MM.1S (cell line): Measurements from ENCODE around the gene OPRL1.
A peak's percentile ranks its signal among the peaks of the same experiment; 100 is the strongest.

Source experiments
- DNase-seq: peaks from one replicate; pipeline ENCODE4 v3.0.0-alpha.2; 2015
- H2AFZ ChIP-seq: fragments of 300-600 bp; sonication (generic); 2 replicates; pipeline ENCODE4 v1.6.0; 2016; ENCODE audit warnings: antibody characterized with exemption, low read length
- H3F3A ChIP-seq: fragments of 300-600 bp; sonication (generic); 2 replicates; pipeline ENCODE4 v1.6.1; 2016; ENCODE audit warnings: mild to moderate bottlenecking, antibody characterized with exemption, low read length, moderate library complexity, mixed read lengths; ENCODE audit not compliant: insufficient read depth
- H3K27ac ChIP-seq: fragments of 300-600 bp; sonication (generic); 2 replicates; pipeline ENCODE4 v1.5.1; 2016; ENCODE audit warnings: mild to moderate bottlenecking, low read length
- H3K27me3 ChIP-seq: fragments of 300-600 bp; sonication (generic); replicated peaks from 2 replicates; pipeline ENCODE4 v1.6.0; 2016; ENCODE audit warnings: low read length; ENCODE audit not compliant: insufficient read depth
- H3K36me3 ChIP-seq: fragments of 300-600 bp; sonication (generic); replicated peaks from 2 replicates; pipeline ENCODE4 v1.6.1; 2016; ENCODE audit warnings: mild to moderate bottlenecking, low read length, mixed read lengths; ENCODE audit not compliant: insufficient read depth
- H3K4me1 ChIP-seq: fragments of 300-600 bp; sonication (generic); 2 replicates; pipeline ENCODE4 v1.6.1; 2016; ENCODE audit warnings: low read length, mixed read lengths
- H3K4me2 ChIP-seq: fragments of 300-600 bp; sonication (generic); 2 replicates; pipeline ENCODE4 v1.6.0; 2016; ENCODE audit warnings: low read depth, low read length
- H3K4me3 ChIP-seq: fragments of 300-600 bp; sonication (generic); 2 replicates; pipeline ENCODE4 v1.5.1; 2016; ENCODE audit warnings: low read length, mixed read lengths
- H3K79me2 ChIP-seq: fragments of 300-600 bp; sonication (generic); 2 replicates; pipeline ENCODE4 v1.6.1; 2016; ENCODE audit warnings: mixed run types, low read length, mixed read lengths
- H3K9ac ChIP-seq: fragments of 300-600 bp; sonication (generic); 2 replicates; pipeline ENCODE4 v1.6.1; 2016; ENCODE audit warnings: low read length, mixed read lengths
- H3K9me2 ChIP-seq: fragments of 300-600 bp; sonication (generic); replicated peaks from 2 replicates; pipeline ENCODE4 v1.6.1; 2016; ENCODE audit warnings: mild to moderate bottlenecking, low read length, mixed read lengths; ENCODE audit not compliant: insufficient read depth
- H3K9me3 ChIP-seq: fragments of 300-600 bp; sonication (generic); replicated peaks from 2 replicates; pipeline ENCODE4 v1.6.1; 2016; ENCODE audit warnings: mild to moderate bottlenecking, low read length, mixed read lengths; ENCODE audit not compliant: insufficient read depth
- H4K20me1 ChIP-seq: fragments of 300-600 bp; sonication (generic); 2 replicates; pipeline ENCODE4 v1.6.1; 2016; ENCODE audit warnings: mild to moderate bottlenecking, low read length, moderate library complexity, mixed read lengths; ENCODE audit not compliant: insufficient read depth
- EZH2 ChIP-seq: fragments of 300-600 bp; sonication (generic); optimal IDR thresholded peaks from 2 replicates; pipeline ENCODE3; 2017; ENCODE audit warnings: low read depth, mild to moderate bottlenecking, antibody characterized with exemption, low read length, mixed read lengths
- EZH2phosphoT487 ChIP-seq: fragments of 300-600 bp; sonication (generic); IDR thresholded peaks from 2 replicates; pipeline ENCODE4 v1.6.1; 2018; ENCODE audit warnings: antibody characterized with exemption, low read length
- TF ChIP-seq, protein P1 (sequence below): fragments of 300-600 bp; sonication (generic); IDR thresholded peaks from 2 replicates; pipeline ENCODE4 v1.5.1; 2016; ENCODE audit warnings: antibody characterized with exemption, low read length, mixed read lengths

The OPRL1 gene

DNA sequence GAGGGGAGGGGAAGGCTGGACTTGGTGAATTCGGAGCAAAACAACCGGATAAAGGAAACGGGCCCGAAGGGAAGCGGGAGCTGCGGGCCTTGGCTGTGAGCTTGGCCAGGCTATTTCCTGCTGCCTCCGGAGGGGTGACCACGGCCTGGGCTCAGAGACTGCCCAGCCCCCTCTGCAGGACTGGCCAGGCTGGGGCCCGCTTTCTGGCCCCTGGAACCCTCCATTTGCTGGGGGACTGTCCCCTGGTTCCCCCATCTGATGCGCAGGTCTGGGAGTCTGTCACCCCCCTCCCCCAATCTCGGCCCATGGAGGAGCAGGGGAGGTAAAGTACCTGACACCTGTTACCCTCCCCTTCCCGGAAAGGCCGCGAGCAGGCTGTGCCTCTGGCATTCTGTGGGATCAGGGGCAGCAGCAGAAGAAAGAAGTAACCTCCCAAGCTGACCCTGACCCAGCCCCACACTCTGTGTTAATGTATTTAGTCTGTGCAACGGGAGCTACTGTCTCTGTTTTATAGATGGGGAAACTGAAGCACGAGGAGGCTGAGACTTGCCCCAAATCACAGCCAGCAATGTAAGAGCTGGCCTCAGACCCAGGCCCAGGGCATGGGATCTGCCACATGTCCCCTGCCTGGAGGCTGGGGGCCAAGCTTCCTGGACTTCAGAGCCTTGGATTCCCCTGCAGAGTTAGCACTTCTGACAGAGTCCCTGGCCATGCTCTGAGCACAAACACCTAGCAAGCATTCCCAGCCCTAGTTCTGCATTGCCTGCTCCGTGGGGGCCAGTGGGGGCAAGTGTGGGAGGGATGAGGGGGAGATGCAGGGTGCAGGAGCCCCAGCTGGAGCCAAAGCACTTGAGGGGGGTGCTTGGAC lies 40.4 kb upstream of the OPRL1 start:
- no peak overlapping the region for H3K9ac ChIP-seq

DNA sequence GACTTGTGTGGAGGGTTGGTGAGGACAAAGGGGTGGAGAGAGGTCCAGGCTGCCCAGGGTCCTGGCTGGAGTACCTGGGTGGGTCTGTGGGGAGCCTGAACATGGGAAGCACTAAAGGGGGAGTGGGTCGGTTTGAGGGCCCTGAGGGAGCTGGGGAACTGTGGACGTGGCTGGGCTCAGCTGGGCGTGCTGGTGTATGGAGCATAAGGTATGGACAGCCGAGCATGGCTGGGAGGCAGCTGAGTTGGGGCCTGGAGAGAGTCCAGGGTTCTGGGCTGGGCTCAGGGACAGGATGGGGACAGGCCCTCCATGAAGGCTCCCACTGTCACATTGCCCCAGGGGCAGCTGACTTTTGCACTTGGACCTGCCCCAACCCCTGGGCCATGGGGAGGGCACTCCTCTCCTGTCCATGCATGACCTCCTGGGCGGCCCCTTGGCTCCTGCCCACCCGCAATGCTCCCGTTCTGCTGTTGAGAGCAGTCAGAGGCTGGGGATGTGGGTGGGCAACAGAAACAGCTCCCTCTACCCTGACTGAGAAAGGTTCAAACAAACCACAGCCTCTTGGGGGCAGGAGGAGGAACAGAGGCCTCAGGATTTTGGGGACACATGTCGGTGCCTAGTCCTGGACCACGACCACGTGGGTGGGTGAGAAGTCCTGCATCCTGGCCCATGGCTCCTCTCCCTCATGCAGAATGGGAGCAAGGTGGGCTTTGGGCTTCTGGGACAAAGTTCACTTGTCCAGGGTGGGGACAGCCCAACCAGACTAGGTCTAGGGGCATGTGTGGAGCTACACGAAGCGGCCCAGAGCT lies 39.4 kb upstream of the OPRL1 start:
- H2AFZ ChIP-seq: no peak overlapping the region
- no peaks in the 10 kb centered on the region for H3K9me2 ChIP-seq
- no peaks in the 10 kb centered on the region for H3F3A ChIP-seq
- H3K79me2 ChIP-seq: no peaks in the 10 kb centered on the region
- no peaks in the 10 kb centered on the region for H4K20me1 ChIP-seq
- H3K9ac ChIP-seq: no peak overlapping the region
- no peak overlapping the region for H3K4me3 ChIP-seq
- no peak for TF ChIP-seq EZH2phosphoT487
- TF ChIP-seq, protein P1, sequence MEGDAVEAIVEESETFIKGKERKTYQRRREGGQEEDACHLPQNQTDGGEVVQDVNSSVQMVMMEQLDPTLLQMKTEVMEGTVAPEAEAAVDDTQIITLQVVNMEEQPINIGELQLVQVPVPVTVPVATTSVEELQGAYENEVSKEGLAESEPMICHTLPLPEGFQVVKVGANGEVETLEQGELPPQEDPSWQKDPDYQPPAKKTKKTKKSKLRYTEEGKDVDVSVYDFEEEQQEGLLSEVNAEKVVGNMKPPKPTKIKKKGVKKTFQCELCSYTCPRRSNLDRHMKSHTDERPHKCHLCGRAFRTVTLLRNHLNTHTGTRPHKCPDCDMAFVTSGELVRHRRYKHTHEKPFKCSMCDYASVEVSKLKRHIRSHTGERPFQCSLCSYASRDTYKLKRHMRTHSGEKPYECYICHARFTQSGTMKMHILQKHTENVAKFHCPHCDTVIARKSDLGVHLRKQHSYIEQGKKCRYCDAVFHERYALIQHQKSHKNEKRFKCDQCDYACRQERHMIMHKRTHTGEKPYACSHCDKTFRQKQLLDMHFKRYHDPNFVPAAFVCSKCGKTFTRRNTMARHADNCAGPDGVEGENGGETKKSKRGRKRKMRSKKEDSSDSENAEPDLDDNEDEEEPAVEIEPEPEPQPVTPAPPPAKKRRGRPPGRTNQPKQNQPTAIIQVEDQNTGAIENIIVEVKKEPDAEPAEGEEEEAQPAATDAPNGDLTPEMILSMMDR: no peak
- TF ChIP-seq EZH2: no peak
- H3K27me3 ChIP-seq: peaks cover 58% of the 10 kb centered on the region
- no peak overlapping the region for H3K4me2 ChIP-seq
- no peaks in the 10 kb centered on the region for H3K4me1 ChIP-seq
- no peaks in the 10 kb centered on the region for H3K36me3 ChIP-seq
- no peak overlapping the region for H3K27ac ChIP-seq
- H3K9me3 ChIP-seq: no peaks in the 10 kb centered on the region
- no peak for DNase-seq

More for the DNA sequence above, 40.4 kb upstream of the OPRL1 start:
- H3K4me2 ChIP-seq: peak overlapping the region; percentile 98
- H3K9me3 ChIP-seq: no peaks in the 10 kb centered on the region
- no peaks in the 10 kb centered on the region for H3K79me2 ChIP-seq
- peak overlapping the region; percentile 77 for H3K4me3 ChIP-seq
- H2AFZ ChIP-seq: peak overlapping the region; percentile 99
- no peaks in the 10 kb centered on the region for H3K36me3 ChIP-seq
- peaks cover 49% of the 10 kb centered on the region for H3K27me3 ChIP-seq
- H3K27ac ChIP-seq: no peak overlapping the region
- no peaks in the 10 kb centered on the region for H4K20me1 ChIP-seq
- no peaks in the 10 kb centered on the region for H3K9me2 ChIP-seq
- H3F3A ChIP-seq: no peaks in the 10 kb centered on the region
- no peak for DNase-seq
- TF ChIP-seq EZH2phosphoT487 (no peak), EZH2 (no peak)
- TF ChIP-seq, protein P1: no peak
- no peaks in the 10 kb centered on the region for H3K4me1 ChIP-seq

DNA sequence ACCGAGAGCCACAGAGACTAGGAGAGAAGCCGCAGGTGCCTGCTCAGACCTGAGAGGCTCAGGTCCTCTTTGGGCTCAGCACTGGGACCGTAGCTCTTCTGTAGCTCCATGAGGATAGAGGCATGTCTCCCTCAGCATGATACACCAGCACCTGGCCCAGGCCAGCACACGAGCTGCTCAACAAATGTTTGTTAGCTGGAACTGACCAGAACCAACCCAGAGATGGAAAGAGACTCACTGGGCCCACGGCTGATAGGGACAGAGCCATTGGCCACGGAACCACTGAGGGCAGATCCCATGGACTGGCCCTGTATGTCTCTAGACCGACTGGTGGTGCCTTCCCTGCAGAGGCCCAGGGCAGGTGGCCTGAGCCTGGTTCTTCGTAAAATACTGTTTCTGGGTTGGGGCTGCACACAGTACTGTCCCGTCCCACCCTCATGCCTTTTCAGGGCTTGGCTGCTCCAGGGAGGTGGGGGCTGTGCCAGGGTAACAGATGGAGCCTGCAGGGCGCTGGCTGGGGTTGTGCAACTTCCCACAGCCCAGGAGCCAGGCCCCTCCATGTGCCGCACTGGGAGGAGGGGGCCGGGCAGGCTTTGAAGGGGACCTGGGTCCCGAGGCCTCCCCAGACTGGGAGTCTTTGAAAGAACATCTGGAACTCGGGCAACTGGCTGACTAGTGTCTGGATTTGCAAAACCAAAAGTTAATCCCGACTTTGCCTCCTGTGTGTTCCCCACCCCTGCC lies 38.7 kb upstream of the OPRL1 start:
- H3K27me3 ChIP-seq: peaks cover 66% of the 10 kb centered on the region
- H3K4me3 ChIP-seq: no peak overlapping the region
- no peaks in the 10 kb centered on the region for H3K9me3 ChIP-seq
- H4K20me1 ChIP-seq: no peaks in the 10 kb centered on the region
- no peaks in the 10 kb centered on the region for H3K36me3 ChIP-seq
- H2AFZ ChIP-seq: no peak overlapping the region
- no peak overlapping the region for H3K9ac ChIP-seq
- no peak overlapping the region for H3K4me2 ChIP-seq
- H3K27ac ChIP-seq: no peak overlapping the region
- no peak for DNase-seq
- H3F3A ChIP-seq: no peaks in the 10 kb centered on the region
- H3K79me2 ChIP-seq: no peaks in the 10 kb centered on the region
- H3K4me1 ChIP-seq: no peaks in the 10 kb centered on the region
- TF ChIP-seq EZH2phosphoT487: no peak
- no peak for TF ChIP-seq EZH2
- TF ChIP-seq, protein P1: no peak
- no peaks in the 10 kb centered on the region for H3K9me2 ChIP-seq
